NK-92 (cell line): ENCODE measurements around the gene KCNH1.
"Not testable (repeated sequence)": the region's sequence is repeated elsewhere in the genome, so short reads cannot be mapped to it uniquely, and the experiment has no call there.

Experiments used
- DNase-seq: peaks from one replicate; lab custom pipeline; 2025; ENCODE audit not compliant: unreplicated experiment; lab: John Stamatoyannopoulos, UW

Gene KCNH1

DNA sequence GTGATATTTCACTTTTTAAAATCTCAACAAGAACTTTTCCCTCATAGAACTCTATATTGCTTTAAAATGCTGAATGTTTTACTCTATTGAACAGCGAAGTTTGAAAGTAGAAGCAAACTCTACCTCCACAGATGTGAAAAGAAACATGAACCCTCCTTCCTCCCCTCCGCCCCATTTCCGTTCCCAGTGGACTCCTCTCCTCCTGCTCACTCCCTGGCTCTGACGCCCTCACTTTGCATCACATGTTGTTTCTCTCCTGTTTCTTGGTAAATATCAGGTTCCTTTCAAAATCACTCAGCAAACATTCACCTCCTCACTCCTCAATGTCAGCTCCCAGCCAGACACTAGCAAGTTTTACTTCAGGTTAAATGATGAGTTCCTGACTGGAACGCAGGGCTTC is 34.6 kb downstream of the KCNH1 start:
- no peak for DNase-seq

DNA sequence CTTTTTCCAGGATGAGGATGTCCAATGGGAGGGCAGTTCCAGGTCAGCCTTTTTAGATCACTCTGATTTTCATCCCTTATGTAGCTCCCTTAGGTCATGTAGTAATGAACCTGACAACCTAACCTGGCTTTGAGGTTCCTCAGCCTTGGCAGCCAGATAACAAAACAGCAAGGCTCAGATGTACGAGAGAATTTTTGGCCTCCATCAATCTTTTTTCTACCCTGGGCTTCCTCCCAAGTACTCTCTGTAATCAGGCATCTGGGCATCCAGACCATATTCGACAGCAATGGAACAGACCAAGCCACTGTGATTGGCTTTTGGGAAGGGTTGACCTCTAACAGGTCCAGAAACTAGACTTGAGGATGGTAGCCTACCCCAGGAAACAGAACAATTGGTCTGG is 38.6 kb downstream of the KCNH1 start:
- DNase-seq, result no peak

DNA sequence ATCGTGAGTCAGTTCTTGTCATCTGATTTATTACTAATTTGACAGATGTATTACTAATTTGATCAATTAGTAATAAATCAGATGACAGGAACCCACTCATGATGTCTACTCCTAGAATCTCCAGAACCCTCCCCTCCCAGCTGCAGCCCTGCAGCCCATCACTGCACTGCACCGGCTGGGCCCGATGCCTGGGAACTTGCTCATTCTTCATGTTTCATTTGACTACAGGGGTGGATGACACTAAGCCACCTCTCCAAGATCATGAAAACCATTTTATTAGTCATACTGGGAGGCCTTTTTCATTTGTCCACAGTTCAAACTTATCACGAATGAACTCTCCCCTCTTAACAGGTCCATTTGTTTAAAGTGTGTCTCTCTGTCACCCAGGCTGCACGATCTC is 41.0 kb downstream of the KCNH1 start:
- no peak for DNase-seq

DNA sequence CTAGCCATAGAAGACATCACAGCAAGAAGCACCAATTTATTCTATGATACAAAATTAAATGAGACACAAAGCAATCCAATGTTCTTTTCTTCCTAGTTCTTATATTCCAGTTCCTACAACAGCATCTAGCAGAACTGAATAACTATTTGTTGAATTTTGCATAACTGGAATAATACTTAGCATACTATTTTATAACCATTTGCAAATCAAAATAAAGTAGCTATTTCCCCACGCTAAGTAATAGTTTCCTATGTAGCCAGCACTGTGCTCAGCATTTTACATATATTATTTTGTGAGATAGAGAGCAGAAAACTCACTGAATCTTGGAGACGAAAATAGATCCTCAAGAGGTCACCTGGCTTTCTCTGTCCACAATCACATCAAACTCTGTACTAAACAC is 42.1 kb downstream of the KCNH1 start:
- no peak for DNase-seq

DNA sequence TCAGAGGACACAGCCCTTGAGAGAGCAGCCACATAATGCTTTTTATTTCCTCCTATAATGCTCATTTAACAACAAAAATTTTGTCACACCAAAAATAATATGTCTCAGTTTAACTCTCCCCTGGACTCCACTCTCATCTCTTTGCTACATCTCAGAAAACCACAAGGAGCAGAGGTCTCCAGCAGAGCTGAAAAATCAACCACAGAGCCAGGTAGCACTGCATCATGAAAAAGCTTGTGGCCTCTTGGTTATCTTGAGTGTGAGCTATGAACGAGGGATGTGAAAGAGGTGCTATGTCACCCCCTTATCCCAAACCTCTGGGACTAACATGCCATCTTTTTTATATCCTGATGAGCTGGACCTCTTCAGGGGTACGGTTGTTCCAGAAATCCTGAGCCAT is 44.4 kb downstream of the KCNH1 start:
- DNase-seq, result no peak

DNA sequence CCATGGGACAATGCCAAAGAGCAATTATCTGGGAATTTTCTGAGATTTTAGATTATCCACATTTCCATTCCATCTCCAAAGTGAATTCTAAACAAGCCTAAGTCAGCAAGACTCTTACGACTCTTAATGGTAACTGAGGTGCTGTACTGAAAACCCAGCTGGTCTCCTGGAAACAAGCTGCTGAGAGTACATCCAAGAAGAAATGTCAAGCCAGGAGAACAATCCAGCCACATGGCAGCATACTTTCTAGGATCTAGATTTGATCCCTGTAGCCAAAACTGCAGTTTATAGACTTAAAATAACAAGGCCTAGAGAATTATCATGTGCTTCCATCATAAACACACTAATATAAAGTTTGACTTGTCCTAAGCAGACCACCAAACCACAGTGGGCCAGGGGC is 45.8 kb downstream of the KCNH1 start:
- DNase-seq, result no peak

DNA sequence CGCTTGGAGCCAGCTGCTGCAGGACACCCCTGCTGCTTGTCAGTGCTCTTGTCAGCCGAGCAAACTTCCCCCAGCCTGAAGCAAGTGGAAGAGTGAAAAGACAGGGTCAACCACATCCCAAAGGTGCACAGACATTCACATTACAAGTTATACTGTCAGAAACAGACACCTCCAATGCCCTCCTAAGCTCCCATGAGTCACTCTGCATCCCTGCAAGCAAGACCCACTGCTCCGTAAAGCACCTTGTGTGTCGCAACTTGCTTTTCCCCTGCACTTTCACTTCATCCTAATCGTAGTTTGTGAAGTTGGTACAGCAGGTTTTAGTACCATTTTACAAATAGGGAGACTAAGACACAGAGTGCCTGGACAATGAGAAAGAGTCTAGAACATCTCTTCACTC is 51.1 kb downstream of the KCNH1 start:
- DNase-seq, result no peak

DNA sequence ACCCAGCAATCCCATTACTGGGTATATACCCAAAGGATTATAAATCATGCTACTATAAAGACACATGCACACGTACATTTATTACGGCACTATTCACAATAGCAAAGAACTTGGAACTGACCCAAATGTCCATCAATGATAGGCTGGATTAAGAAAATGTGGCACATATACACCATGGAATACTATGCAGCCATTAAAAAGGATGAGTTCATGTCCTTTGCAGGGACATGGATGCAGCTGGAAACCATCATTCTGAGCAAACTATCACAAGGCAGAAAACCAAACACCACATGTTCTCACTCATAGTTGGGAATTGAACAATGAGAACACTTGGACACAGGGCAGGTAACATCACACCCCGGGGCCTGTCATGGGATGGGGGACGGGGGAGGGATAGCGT is 52.5 kb downstream of the KCNH1 start:
- DNase-seq, result not testable (repeated sequence)

DNA sequence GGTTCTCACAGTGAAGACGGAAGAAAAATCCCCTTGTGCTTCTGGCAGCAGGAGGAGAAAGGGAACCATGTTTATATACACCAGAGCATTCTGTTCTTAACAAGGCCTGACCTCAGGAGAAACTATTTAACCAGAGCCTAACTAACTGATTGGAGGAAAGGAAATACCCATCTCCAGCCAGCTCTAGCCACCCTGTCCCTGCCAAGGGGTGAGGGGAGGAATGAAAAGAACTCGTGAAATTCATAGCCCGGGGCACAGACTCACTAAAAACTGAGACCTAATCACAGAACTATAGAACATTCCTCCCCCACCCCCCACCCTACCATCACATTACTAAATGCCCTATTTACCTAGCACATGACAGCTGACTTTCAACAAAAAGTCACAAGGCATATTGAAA is 65.0 kb downstream of the KCNH1 start:
- no peak for DNase-seq

DNA sequence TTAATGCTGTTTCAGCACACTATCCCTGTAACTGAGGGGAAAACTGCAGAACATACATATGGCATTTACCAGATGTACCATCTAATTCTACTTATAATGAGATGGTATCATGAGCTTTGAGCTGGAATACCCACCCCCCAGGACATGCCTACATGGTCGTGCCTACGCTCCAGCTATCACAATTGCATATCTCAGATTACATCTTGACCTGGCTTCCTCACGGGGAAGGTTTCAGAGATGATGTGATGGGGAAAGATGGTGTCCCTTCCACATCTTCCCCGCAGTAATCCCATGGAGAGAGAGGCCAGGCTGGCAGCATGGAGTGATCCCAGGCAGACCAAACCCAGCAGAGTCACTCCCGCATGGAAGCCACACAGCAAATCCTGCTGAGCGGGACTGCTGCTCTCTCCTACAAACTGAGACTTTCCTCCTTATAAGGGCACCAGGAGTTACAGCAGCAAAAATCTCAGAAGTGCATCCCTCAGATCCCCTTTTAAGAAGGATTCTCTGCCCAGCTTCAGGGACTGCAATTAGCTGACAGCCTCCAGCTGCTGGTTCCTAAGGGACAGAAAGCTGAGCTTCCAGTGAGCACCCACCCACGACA is 67.1 kb downstream of the KCNH1 start:
- no peak for DNase-seq

DNA sequence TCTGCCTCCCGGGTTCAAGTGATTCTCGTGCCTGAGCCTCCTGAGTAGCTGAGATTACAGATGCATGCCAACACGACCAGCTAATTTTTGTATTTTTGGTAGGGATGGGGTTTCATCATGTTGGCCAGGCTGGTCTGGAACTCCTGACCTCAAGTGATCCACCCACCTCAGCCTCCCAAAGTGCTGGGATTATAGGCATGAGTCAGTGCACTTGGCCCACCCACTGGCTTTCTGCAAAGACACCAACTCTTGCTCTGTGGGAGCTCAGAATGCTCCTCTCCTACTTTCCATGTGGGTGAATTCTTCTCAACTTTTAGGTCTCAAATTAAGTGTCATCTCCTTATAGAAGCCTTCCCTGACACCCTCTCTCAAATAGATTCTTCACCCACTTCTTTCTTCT is 92.1 kb downstream of the KCNH1 start:
- DNase-seq, result not testable (repeated sequence)

DNA sequence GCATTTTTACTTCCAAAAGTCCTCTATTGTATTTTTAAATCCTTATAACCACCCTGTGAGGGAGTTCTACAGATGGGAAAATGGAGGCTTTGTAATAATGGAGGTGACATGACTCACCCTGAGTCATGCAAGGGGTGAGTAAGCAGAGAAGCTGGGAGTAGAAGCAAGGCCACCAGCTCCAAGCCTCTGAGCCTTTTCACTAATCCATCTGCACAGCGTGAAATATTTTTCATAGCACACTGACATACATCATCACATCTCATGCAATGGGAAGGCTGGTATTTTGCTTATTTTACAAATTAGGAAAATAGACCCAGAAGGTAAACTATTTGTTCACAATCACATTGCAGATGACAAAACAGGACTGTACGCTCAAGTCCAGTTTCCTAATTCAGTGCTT is 96.9 kb downstream of the KCNH1 start:
- no peak for DNase-seq

DNA sequence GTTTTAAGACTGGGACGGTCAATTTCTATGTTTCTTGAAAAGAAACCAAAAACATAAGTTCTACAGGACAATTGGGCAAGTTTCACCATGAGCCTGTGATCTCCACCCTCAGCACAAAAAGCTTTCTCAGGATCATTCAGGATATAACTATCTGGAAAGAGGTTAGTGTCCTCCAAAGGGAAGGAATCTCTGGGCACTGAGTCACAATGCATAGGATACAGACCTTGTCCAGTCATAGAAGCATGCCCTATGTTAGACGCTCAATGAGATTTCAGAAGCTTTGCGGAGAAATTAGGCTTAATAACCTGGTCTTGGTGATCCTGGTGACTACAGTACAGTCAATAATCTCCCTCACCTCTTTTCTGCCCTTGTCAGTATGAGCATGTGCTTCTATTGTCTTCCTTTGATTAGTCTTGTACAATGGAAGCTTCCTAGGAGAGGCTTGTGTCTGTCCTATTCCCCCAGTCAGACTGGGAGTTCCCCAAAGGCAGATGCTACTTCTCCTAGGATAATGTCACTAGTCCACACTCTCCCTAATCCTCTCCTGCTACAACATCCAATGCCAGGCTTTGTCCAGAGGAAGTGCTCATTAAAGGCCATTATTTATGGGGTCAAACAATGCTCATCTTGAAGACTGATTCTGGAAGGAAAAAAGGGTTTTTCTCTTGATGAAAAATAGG is 97.4 kb downstream of the KCNH1 start:
- DNase-seq, result no peak

DNA sequence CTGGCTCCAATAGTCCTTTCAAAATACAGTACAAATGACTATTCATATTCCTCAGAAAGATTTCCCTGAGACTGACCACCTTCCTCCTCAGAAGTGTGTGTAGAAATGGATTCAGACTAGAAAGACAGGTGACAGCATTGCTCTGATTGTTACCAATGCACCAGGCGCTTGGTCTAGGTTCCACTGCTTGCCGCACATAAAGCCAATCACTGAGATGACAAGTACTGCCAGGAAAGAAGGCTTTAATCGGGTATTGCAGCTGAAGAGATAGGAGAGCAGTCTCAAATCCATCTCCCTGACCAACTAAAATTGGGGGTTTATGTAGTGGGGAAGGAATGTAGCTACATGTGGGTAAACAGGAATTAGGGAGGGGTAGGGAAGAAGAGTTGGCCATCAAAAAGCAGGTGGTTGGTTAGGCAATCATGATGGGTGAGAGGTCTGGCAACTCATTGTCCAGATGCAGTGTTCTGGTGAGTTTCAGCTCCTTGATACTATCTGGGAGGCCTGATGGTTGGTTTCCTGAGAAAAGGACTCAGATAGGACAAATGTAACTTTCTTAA is 98.0 kb downstream of the KCNH1 start:
- no peak for DNase-seq

DNA sequence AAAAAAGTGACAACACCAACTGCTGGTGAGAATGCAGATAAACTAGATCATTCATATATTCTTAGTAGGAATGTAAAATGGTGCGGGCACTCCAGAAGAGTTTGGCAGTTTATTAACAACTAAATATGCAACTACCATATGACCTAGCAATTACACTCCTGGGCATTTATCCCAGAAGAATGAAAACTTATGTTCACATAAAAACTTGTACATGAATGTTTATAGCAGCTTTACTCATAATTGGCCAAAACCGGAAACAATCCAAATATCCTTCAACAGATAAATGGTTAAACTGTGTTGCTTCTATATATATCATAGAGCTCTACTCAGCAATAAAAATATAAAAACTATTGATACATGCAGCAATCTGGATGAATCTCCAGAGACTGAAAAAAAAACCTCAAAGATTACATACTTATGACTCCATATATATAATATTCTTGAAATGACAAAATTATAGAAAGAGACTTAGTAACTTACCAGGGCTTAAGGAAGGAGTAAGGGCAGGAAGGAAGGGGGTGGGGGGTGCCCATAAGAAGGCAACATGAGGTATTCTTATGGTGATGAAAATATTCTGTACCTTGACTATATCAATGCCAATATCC is 99.9 kb downstream of the KCNH1 start:
- no peak for DNase-seq

DNA sequence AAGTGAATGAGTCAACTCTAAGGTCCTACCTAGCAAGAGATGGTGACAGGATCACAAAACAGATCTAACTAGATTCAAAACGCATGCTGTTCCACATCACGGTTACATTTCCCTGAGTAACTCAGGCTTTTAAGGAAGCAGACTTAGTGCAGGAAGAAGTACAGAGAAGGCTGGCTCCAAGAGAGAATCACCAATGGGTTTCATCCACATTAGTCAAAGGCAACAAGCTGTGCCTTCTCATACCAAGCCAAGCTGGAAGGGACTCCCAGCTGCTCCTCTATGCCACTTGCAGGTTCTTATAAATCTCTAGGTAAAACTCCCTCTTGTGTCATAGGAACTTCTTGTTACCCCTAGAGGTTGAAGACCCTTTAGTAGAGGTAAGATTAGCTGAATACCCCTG is 109.0 kb downstream of the KCNH1 start:
- no peak for DNase-seq

DNA sequence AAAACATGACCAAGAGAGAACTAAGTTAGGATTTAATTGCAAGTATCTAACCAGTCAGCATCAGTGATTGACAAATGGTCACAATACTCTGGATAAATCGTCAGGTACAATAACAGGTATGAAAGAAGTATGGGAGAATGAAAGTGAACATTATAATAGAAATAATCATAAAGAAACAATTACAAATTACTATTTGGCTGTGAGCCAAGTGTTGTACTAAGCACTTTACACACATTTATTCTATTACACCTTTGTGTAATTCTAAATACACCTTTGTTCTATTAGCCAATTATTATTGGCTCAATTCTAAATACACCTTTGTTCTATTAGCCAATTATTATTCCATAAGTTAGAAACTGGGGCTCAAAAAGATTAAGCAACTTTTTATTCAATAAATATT is 114.7 kb downstream of the KCNH1 start:
- no peak for DNase-seq

DNA sequence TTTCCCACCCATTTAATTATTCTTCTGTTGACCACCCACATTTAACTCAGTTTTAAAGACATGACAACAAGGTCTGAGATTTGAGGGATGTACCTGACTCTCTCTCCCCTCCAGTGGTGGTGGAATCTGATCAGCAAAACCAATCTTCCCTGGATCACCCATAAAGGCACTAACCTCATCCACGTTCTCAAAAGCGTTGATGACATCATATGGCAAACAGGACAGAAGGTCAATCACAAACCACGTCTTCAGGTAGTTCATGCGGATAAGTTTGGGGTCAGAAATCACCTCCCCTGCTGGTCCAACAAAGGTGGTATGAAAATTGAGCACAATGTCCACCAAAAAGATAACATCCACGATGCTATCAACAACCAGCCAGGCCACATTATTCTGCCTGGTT is 115.3 kb downstream of the KCNH1 start:
- DNase-seq, result no peak

DNA sequence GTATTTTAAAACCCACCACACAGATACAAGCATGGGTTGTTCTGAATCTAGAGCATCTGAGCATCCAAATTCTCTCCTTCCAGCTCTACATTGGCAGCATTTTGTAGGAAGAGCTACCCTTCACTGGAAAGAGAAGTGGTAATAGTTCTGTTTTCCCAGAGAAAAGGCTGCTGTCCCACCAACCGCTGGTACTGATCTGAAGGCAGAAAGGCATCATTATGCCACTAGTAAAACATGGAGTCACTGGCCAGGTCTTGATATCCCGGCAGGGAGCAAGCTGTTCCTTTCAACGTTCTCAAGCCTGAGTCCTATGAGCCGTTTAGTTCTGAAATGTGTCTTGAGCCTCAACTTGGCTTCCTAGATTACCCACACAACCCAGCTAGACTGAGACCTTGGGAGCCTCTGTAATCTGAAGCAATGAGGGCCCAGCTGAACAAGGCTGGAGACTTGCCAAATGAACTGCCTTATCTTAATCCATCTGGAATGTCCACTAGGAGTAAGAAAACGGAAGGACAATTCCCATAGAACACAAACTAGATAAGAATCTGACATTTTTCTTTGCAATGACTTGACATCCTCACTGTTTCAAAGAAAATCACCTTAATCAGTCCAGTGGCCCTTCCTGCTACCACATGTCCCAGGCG is 116.8 kb downstream of the KCNH1 start:
- DNase-seq, result no peak

DNA sequence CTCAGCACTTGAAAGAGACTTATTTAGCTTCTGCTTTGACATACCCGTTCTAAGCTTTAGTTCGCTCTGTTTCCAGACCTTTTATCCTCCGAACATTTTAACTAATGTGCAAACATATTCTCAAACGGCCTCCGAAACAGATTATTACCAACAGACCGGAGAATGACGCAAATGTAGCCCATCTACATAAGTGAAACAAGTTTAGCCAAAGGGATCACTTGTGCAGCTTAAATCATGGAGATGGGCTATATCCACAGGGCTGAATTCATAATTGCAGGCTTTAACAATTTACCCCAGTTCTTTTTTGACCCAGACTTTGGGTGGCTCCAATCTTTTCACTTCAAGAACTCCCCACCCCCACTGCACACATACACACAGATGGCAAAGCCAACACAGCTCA is 119.7 kb downstream of the KCNH1 start:
- DNase-seq, result no peak

DNA sequence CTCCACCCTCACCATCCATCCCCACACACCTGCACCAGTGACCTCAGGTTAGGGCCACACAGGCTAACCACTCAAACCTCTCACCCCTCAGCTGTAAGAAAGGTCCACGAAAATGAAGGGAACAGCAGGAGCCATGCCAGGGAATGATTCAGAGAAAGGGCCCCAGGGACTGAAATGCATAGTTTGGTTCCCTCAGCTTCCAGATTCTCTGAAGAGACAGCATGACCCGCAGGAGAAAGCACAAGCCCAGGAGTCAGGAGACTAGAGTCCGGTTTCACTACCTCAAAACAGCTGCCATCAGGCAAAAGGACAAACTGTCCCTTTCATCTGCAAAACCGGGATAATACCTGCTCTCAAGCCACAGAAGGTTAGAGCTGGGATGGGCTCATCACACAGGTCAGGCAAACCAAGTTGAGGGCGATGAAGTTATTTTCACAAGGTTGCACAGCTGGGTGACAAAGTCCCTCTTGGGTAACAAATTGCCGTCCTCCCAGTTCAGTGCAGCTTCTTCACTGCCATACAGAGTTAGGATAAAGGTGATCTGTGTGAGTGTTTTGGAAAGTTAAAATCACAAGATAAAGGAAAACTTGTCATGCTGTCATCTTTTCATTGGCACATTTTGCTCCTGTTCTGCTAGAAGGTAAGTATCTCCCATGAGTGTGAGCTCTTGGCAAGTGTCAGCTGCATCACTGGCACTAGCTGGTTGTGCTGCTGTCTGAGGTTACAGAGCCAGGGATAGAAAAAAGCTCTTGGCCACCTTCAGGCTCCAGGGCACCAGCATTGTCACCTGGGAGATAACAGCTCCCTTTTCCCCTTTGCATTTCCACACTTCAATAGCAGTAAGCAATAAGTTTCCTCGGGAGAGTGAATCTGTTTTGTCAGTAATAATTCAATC is 120.4 kb downstream of the KCNH1 start:
- no peak for DNase-seq
